GM19099 (cell line): ENCODE results near the gene LRRC74A.

ENCODE experiments used
- POLR2A ChIP-seq: IDR thresholded peaks from 3 replicates; pipeline ENCODE4 v1.6.1; 2011; ENCODE audit warnings: low read depth; ENCODE audit not compliant: insufficient read length; ENCODE audit errors: extremely low read depth

LRRC74A gene

DNA sequence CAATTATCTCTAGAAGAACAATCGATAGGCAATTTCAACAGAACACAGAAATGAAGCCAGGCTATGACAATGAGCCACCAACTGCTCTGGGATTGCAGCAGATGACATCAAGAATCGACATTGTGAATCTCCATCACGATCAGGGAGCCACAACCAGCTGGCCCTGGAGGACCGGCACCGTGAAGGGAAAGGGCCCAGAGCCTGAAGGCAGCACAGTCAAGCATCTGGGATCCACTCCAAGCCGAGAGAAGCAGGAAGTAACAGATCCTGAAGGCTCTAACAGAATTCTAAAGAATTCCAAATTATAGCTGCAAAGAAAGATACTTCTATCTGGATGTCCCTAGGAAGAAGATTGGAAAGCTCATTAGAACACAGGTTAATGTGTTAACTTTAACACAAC lies 61.0 kb downstream of the LRRC74A start:
- no peak for TF ChIP-seq POLR2A

DNA sequence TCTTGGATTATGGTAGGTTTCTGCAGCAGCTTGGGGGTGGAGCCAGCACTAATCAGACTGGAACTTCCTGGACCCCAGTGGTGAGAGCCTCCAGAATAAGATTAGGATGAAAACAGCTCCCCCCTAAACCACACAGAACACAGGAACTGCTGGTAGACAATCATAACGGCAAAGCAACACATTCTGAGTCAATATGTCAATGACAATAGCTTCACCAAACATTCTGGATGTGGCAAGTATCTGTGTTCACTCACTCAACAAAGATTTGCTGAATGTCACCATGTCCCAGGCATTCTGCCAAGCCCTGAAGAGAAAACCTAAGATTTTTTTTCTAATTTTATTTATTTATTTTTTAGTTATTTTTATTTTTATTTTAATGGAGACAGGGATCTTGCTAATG lies 65.2 kb downstream of the LRRC74A start:
- TF ChIP-seq POLR2A: no peak

DNA sequence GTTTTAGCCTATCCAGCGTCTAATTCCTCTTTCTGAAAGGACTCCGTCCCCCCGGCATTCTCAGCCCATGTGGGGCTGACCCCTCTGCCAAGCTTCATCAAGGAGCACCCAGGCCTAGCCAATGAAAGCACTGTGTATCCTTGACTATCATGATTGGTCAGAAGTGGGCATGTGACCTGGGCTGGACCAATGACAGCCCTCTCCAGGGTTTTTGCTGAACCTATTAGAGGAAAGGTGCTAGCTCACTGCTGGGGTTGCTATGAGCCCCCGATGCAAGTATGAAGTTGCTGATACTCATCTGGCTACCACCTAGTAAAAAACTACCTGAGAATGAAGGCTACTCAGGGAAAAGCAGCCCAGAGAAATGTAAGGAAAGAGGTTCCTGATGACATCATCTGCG lies 68.1 kb downstream of the LRRC74A start:
- no peak for TF ChIP-seq POLR2A

DNA sequence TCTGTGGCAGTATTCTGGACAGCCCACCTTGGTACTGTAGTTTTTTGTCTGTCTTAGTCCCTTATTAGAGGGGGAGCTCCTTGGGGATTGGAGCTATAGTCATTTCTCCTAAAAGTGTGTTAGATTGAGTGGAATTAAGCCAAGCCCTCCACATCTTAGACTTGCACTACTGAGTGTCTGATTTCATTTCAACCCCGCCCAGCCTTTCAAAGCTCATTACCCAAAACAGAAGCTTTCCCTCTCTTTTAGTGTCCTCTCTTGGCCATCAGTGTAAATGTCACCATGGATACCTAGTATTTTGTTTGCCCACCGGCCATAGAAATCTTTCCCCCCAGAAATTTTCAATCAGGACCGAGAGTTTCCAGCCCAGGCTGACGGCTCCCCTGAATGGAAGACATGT lies 74.5 kb downstream of the LRRC74A start:
- TF ChIP-seq POLR2A: no peak

DNA sequence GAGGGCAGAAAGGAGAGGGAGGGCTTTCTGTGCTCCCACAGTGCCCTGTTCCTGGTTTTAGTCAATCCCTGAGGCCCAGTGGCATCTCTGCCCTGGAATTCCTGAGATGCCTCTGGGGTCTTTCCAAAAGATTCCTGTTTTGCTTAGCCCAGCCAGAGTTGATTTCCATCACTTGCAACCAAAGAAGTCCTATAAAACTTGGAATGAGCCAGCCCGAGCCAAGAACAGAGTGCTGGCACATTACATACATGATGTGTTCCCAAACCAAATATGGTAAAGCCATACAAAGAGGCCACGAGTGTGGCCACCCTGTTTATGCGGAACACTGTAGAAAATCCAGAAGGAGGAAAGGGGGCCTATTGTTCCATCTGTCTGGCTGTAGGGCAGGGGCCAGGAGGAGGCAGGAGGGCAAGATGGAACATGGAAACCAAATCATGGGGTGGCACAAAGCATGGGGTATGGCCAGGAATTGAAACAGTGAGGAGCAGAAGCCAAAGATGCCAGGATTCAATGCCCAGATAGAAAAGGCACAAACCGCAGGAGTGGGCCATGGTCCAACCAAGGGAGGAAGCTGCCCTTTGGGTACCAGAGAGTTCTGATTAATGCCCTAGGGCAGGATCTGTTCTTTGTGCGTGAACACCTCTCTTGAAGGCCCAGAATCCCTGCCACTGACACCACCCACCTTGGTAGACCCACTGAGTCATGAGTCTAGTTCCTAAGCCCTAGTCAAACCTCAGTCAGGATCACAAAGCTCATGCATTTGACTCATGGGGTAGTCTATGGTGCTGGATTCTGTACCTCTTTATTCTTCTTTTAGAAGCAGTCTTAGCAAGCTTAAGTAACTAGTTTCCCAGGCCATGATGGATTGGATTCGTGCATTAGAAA lies 75.2 kb downstream of the LRRC74A start:
- no peak for TF ChIP-seq POLR2A

DNA sequence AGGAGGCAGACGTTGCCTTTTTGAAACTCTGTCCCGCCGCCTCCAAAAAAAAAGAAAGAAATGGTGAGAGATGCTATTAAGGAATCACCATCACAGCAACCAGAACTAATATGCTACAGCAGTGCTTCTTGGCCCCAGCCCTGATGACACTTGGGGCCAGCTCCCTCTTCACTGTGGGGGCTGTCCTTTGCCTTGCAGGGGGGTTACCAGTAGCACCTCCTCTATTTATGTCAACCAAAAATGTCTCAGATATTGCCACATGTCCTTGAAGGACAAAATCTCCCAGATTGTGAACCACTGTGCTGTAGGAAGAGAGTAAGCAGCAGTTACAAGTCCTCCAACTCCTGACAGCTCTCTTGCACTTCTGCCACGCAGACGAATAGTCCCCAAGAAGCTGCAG lies 76.4 kb downstream of the LRRC74A start:
- no peak for TF ChIP-seq POLR2A

DNA sequence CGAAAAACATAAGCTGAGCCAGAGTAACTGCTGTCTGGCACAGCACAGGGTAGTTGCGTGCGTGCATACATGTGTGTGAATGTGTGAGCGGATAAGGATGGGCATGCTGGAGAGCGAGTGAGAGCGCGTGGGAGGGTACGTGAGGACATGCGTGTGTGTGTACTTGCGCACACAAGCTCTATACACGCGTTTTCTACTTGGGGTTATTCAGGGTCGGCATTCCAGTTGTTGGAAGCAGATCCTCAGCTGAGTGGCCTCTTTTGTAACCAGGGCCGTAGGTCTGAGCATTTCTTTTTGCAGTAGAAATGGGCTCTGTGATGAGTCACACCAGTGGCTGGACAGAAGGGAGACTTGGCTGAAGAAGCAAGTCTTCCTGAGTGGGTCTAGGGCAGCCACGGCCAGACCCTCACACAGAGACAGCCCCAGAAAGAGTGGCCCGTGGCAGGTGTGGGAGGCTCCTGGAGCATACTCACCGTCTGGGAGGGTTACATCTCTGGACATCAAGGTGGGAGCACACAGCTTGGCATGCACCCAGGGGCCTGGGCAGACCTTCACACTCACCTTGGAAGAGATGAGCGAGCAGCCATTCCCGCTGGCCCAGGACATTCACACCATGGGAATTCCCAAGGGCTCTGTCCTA lies 78.0 kb downstream of the LRRC74A start:
- TF ChIP-seq POLR2A: no peak

DNA sequence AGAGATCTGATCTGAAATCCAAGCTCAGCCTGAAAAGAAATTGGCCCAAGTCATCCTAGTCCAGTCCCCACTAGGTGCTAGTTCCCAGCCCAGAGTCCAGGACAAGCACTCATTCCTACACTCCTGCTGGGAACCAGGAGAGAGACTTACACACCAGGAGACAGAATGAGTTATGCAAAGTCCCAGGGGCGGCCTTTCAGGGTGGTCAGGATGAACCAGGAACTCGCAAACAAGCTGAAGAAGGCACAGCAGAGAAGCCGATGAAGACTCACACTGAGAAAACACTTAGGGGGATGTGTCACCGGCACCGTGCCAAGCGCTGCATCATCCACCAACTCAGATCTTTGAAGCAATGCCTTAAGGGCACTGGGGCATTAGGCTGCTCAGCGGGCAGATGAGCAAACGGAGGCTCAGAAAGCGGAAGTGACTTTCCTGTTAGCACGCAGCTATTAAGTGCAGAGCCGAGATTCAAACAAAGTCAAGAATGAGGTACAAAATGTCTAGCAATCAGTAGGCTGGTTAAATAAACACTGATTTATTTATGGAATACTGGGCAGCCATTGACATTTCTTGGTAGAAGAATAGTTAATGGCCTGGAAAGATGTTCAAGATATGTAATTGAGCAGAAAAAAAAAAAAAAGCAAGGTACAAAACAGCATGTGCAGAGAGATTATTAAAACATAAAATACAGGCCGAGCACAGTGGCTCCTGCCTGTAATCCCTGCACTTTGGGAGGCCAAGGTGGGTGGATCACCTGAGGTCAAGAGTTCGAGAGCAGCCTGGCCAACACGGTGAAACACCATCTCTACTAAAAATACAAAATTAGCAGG lies 78.7 kb downstream of the LRRC74A start:
- no peak for TF ChIP-seq POLR2A

DNA sequence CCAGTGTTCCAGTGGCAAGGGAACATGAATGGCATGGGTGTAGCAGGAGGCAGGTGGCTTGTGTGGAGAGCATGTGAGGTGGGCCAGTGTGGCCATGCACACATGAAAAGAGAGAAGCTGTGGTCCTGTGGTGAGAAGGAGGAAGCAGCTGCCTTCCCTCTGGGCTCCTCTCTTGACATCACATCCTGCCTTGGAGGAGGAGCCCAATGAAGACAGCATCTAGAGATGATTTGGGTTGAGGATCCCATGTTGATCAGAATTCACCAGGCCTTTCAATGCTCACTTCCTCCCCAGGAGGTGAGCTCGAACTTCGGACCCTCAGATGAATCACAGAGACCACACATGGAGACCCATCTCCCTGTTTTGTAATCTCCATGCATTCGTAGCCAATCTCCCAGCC lies 82.6 kb downstream of the LRRC74A start:
- TF ChIP-seq POLR2A: no peak

DNA sequence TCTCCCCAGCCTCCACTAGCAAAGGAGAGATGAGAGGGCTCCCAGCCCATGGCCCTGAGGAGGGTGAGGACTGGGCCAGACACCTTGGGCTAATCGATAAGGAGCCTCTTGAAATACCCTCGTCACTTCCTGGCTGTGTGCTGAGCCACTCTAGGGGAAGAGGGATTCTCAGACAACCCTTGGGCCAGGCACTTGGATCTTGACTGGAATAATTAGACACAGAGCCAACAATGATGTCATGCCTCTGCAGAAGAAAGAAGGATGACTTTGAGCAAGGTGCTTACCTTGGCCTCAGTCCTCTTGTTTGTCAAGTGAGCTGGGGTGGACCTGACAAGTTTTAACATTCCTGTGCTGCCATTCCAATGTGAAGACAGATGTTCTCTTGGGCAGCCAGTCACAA lies 83.1 kb downstream of the LRRC74A start:
- TF ChIP-seq POLR2A: no peak

DNA sequence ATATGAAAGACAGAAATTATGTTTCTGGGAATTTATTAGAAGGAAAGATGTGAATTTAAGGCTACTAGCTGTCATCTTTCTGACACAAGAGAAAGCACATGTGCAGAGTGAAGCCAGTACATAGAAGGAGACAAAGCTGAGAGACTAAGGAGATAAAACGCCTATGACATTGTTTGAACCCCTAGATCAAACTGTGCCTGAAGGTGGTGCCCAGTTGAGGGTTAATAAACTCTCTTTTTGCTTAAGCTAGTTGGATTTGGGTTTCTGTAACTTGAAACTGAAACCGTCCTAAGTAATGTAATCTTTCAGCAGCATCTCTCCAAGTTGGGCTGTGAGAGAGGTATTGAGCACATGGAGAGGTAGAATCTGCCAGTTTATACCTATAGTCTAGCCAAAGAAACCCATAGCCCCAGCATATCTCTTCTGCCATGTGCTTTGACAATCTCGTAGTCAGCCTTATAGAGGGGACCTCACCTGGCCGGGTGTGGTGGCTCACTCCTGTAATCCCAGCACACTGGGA lies 84.2 kb downstream of the LRRC74A start:
- no peak for TF ChIP-seq POLR2A

DNA sequence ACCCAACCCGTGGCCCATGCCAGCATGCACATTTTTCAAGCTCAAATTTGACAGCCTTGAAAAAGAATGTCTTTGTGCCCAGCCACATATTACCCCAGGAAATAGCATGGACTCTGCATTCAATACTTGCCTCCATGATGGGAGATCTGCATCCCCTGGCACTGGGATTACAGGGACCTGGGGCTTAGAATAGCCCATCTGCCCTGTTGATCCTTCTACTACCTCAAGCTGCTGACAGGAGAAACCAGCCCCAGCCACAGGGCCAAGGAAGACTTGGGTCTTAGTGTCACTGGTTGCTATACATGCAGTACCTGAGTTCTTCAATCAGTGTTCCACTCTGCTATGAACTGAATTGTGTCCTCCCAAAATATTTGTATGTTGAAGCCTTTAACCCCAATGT lies 85.3 kb downstream of the LRRC74A start:
- no peak for TF ChIP-seq POLR2A

DNA sequence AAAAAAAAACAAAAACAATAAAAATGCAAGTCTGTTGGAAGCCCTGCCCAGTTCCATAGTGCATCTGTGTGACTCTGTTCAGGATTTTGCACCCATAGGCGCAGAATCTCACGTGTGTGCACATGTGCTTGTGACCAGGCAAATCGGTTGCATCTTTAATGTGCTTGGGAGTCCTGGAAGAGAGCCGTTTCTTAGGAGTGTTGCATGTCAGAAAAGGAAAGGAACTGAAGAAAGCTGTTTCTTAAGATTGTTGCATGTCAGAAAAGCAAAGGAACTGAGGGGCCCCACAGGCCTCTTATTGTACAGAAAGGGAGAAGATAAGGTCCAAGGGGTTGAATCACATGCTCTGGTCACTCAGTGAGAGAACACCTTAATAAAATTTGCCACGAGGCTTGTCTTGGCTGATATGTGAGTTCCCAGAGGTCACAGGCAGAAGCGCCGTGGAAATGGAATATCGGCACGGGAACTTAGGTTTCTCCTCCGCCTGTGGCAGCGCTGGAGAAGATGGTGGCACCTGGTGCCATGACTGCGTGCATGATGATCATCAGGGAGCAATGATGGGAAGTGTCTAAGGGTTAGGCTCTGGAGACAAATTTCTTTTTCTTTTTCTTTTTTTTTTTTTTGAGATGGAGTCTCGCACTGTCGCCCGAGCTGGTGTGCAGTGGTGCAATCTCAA lies 90.0 kb downstream of the LRRC74A start:
- no peak for TF ChIP-seq POLR2A

DNA sequence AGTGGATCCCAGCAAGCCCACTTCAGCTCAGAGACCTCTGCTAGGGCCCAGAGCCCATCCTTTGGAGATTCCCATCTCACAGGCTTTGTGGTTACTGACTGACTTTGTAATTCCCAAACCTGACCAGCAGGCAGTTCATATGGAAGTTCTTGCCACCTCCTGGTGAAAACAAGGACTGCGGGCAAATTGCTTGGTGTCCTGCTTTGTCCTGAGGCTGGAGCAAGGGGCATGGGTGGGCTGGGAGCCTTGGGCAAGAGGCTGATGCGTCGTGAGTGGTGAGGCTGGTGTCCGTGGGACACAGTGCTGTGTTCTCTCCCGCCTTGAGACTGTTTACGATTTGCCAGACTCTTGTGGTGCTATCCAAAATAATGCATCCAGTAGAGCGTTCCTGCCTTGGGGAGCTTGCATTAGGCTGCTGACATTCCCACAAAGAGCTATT lies 91.0 kb downstream of the LRRC74A start:
- TF ChIP-seq POLR2A: no peak

DNA sequence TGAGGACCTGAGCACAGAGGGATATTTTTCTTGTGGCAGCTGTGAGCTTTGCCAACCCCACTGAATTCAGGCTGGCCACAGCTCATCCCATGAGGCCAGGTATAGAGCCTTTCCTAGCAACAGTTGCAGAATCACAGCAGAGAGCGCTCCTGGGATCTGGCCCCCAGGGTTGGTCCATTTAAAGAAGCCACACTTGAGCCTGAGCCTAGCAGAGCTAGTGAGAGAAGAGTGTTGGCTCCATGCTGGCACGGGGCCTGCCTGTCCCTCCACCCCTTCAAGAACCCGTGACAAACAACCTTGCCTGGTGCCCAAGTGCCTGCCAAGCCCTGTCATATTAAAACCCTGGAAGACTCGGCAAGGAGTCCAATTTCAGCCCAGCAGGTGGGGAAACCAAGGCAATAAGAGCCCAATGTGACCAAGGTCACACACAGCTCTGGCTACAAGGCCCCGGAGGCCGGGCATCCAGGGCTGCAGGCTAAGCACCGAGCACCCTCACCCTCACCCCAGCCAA lies 91.6 kb downstream of the LRRC74A start:
- no peak for TF ChIP-seq POLR2A

DNA sequence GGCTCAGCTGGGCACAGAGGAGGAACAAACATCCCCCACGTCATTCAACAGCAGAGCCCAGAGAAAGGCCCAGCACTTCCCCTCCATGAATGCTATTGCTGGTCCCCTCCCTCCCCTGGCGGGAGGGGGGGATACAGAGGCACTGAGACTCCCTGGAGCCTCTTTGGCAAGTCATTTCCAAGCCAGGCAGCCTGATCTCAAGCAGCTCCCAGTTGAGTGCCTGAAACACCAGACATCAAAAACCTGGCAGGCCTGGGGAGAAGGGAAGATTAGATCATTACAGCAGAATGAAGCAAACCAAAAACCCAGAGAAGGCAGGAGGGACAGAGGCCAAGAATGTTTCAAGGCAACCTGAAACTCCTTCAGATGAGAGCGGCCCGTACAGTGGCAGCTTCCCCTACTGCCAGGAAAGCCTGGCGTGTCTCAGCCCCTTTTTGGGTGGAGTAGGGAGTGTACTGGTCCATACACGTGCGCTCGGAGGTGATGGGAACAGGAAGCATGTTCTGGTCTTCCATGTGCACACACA lies 92.1 kb downstream of the LRRC74A start:
- TF ChIP-seq POLR2A: no peak
